ENCODE measurements around the gene PRKG1. TPM values are rescaled to one million over a fixed set of nuclear protein-coding genes. Genes with fewer than 3 reads are reported as not detected.

PRKG1 gene
- polyA plus RNA-seq, 3 donors = not detected

- no peak for TF ChIP-seq CTCF (IDR thresholded peaks at IDR 0.05)
- H3K4me1 Mint-ChIP-seq = no peaks in the 10 kb centered on the region
- H3K27me3 ChIP-seq (ENCODE audit: control insufficient read depth in 2 of 2, insufficient read depth in 2 of 2, low read length in 2 of 2) = no peaks in the 10 kb centered on the region
- no peaks in the 10 kb centered on the region for H3K27me3 Mint-ChIP-seq (ENCODE audit: low read depth in 3 of 3)
- H3K9me3 ChIP-seq (replicated peaks in 1 of 2; ENCODE audit: control insufficient read depth in 1 of 2, insufficient read depth in 1 of 2, low read length in 2 of 2) = no peaks in the 10 kb centered on the region
- no peaks in the 10 kb centered on the region for H3K79me2 ChIP-seq (ENCODE audit: insufficient read depth, low read length)
- H3K27ac ChIP-seq (ENCODE audit: low read depth in 1 of 2, low read length in 2 of 2) = no peak overlapping the region
- H3K4me3 ChIP-seq (replicated peaks in 1 of 3; ENCODE audit: low read depth in 2 of 3, low read length in 3 of 3) = no peak overlapping the region
- no CpG with 5 or more reads among the region's 2 CpGs for WGBS (ENCODE audit: insufficient coverage)
- no peak overlapping the region for H3K4me2 ChIP-seq (replicated peaks; ENCODE audit: extremely low read depth, low read length, poor library complexity, severe bottlenecking)
- H3K9ac ChIP-seq (ENCODE audit: insufficient read depth, low read length, poor library complexity, severe bottlenecking) = no peak overlapping the region
- no peaks in the 10 kb centered on the region for H3K36me3 Mint-ChIP-seq
- no peak overlapping the region for H3K27ac Mint-ChIP-seq
- H3K4me3 Mint-ChIP-seq = no peak overlapping the region
- DNase-seq = no peak
- no peaks in the 10 kb centered on the region for H4K20me1 ChIP-seq (ENCODE audit: insufficient read depth, low read length)
- no peak overlapping the region for H2AFZ ChIP-seq (ENCODE audit: insufficient read depth, low read depth, low read length, poor library complexity, severe bottlenecking)
- intact Hi-C loops (cut with micrococcal nuclease) = no loop called here
- H3K36me3 ChIP-seq (replicated peaks in 1 of 2; ENCODE audit: control insufficient read depth in 1 of 2, insufficient read depth in 2 of 2, low read length in 2 of 2) = no peaks in the 10 kb centered on the region
- H3K9me3 Mint-ChIP-seq = no peaks in the 10 kb centered on the region
- H3K4me1 ChIP-seq (ENCODE audit: control insufficient read depth in 1 of 2, insufficient read depth in 2 of 2, low read length in 2 of 2) = no peaks in the 10 kb centered on the region
These were observed 353.5 kb downstream of the PRKG1 start for GRCh38 chr10:51427758-51428157.

GRCh38 chr10:51430506-51430905 is 356.2 kb downstream of the PRKG1 start:
- H3K79me2 ChIP-seq (ENCODE audit: insufficient read depth, low read length) = no peaks in the 10 kb centered on the region
- Mint-ChIP-seq H3K27me3 (ENCODE audit: low read depth in 3 of 3) (no peaks in the 10 kb centered on the region), H3K36me3 (no peaks in the 10 kb centered on the region), H3K4me1 (no peaks in the 10 kb centered on the region), H3K4me3 (no peak overlapping the region), H3K9me3 (no peaks in the 10 kb centered on the region), H3K27ac (no peak overlapping the region)
- no peak overlapping the region for H3K4me3 ChIP-seq (replicated peaks in 1 of 3; ENCODE audit: low read depth in 2 of 3, low read length in 3 of 3)
- no peaks in the 10 kb centered on the region for H3K36me3 ChIP-seq (replicated peaks in 1 of 2; ENCODE audit: control insufficient read depth in 1 of 2, insufficient read depth in 2 of 2, low read length in 2 of 2)
- no peaks in the 10 kb centered on the region for H3K9me3 ChIP-seq (replicated peaks in 1 of 2; ENCODE audit: control insufficient read depth in 1 of 2, insufficient read depth in 1 of 2, low read length in 2 of 2)
- H3K27ac ChIP-seq (ENCODE audit: low read depth in 1 of 2, low read length in 2 of 2) = no peak overlapping the region
- no CpG with 5 or more reads among the region's 1 CpG for WGBS (ENCODE audit: insufficient coverage)
- H3K9ac ChIP-seq (ENCODE audit: insufficient read depth, low read length, poor library complexity, severe bottlenecking) = no peak overlapping the region
- no peak overlapping the region for H2AFZ ChIP-seq (ENCODE audit: insufficient read depth, low read depth, low read length, poor library complexity, severe bottlenecking)
- intact Hi-C loops (cut with micrococcal nuclease) = no loop called here
- H3K27me3 ChIP-seq (ENCODE audit: control insufficient read depth in 2 of 2, insufficient read depth in 2 of 2, low read length in 2 of 2) = no peaks in the 10 kb centered on the region
- H4K20me1 ChIP-seq (ENCODE audit: insufficient read depth, low read length) = no peaks in the 10 kb centered on the region
- no peaks in the 10 kb centered on the region for H3K4me1 ChIP-seq (ENCODE audit: control insufficient read depth in 1 of 2, insufficient read depth in 2 of 2, low read length in 2 of 2)
- no peak for DNase-seq
- TF ChIP-seq CTCF (IDR thresholded peaks at IDR 0.05) = no peak
- no peak overlapping the region for H3K4me2 ChIP-seq (replicated peaks; ENCODE audit: extremely low read depth, low read length, poor library complexity, severe bottlenecking)
